ENCODE data around the gene GNAT1.

DNA sequence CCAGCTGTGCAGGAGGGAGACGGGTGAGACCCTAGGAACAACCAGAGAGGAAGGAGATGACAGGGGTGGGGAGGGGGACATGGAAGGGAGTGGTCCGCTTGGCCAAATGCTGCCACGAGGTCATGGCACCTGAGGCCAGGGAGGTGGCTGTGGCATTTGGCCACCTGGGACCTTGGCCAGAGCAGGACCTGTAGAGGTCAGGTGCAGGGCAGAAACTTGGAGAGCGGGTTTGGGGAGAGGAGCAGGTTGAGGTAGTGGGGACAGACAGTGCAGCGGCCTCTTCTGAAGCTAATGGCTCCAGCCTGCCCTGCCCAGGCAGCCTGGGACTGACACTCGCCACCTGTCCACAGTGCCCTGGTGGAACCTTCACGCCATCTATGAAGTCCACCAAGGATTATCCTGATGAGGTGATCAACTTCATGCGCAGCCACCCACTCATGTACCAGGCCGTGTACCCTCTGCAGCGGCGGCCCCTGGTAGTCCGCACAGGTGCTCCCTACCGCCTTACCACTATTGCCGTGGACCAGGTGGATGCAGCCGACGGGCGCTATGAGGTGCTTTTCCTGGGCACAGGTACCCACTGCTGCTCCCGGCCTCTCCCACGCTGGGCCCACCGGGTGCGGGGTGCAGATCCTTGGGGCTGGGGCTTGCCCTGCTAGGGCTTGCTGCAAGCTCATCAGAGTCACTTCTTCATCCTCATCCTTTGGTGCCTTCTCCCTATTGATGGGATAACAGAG is 7.0 kb upstream of the GNAT1 start:
- TF ChIP-seq, protein P1, sequence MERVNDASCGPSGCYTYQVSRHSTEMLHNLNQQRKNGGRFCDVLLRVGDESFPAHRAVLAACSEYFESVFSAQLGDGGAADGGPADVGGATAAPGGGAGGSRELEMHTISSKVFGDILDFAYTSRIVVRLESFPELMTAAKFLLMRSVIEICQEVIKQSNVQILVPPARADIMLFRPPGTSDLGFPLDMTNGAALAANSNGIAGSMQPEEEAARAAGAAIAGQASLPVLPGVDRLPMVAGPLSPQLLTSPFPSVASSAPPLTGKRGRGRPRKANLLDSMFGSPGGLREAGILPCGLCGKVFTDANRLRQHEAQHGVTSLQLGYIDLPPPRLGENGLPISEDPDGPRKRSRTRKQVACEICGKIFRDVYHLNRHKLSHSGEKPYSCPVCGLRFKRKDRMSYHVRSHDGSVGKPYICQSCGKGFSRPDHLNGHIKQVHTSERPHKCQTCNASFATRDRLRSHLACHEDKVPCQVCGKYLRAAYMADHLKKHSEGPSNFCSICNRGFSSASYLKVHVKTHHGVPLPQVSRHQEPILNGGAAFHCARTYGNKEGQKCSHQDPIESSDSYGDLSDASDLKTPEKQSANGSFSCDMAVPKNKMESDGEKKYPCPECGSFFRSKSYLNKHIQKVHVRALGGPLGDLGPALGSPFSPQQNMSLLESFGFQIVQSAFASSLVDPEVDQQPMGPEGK (CRISPR knock-in tag; IDR thresholded peaks at IDR 0.05; ENCODE audit: borderline replicate concordance), result no peak
- TF ChIP-seq PPARA (CRISPR knock-in tag; IDR thresholded peaks at IDR 0.05; ENCODE audit: borderline replicate concordance), result no peak
- TF ChIP-seq, protein P2, sequence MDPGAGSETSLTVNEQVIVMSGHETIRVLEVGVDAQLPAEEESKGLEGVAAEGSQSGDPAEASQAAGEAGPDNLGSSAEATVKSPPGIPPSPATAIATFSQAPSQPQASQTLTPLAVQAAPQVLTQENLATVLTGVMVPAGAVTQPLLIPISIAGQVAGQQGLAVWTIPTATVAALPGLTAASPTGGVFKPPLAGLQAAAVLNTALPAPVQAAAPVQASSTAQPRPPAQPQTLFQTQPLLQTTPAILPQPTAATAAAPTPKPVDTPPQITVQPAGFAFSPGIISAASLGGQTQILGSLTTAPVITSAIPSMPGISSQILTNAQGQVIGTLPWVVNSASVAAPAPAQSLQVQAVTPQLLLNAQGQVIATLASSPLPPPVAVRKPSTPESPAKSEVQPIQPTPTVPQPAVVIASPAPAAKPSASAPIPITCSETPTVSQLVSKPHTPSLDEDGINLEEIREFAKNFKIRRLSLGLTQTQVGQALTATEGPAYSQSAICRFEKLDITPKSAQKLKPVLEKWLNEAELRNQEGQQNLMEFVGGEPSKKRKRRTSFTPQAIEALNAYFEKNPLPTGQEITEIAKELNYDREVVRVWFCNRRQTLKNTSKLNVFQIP (CRISPR knock-in tag; IDR thresholded peaks at IDR 0.05; ENCODE audit: borderline replicate concordance, low read depth), result no peak
- no peak for TF ChIP-seq TCF4 (CRISPR knock-in tag; IDR thresholded peaks at IDR 0.05; ENCODE audit: borderline replicate concordance)
- TF ChIP-seq, protein P3, sequence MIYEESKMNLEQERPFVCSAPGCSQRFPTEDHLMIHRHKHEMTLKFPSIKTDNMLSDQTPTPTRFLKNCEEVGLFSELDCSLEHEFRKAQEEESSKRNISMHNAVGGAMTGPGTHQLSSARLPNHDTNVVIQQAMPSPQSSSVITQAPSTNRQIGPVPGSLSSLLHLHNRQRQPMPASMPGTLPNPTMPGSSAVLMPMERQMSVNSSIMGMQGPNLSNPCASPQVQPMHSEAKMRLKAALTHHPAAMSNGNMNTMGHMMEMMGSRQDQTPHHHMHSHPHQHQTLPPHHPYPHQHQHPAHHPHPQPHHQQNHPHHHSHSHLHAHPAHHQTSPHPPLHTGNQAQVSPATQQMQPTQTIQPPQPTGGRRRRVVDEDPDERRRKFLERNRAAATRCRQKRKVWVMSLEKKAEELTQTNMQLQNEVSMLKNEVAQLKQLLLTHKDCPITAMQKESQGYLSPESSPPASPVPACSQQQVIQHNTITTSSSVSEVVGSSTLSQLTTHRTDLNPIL (CRISPR knock-in tag; IDR thresholded peaks at IDR 0.05; ENCODE audit: low read depth), result no peak
- TF ChIP-seq RARB (CRISPR knock-in tag; IDR thresholded peaks at IDR 0.05), result no peak
- TF ChIP-seq ZNF70 (CRISPR knock-in tag; IDR thresholded peaks at IDR 0.05), result no peak
- no peak for TF ChIP-seq SNAI2 (CRISPR knock-in tag; IDR thresholded peaks at IDR 0.05)
- TF ChIP-seq, protein P4, sequence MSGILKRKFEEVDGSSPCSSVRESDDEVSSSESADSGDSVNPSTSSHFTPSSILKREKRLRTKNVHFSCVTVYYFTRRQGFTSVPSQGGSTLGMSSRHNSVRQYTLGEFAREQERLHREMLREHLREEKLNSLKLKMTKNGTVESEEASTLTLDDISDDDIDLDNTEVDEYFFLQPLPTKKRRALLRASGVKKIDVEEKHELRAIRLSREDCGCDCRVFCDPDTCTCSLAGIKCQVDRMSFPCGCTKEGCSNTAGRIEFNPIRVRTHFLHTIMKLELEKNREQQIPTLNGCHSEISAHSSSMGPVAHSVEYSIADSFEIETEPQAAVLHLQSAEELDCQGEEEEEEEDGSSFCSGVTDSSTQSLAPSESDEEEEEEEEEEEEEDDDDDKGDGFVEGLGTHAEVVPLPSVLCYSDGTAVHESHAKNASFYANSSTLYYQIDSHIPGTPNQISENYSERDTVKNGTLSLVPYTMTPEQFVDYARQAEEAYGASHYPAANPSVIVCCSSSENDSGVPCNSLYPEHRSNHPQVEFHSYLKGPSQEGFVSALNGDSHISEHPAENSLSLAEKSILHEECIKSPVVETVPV (CRISPR knock-in tag; IDR thresholded peaks at IDR 0.05), result no peak
- TF ChIP-seq ISL1 (CRISPR knock-in tag; IDR thresholded peaks at IDR 0.05), result no peak
- no peak for TF ChIP-seq ARNTL (CRISPR knock-in tag; IDR thresholded peaks at IDR 0.05; ENCODE audit: borderline replicate concordance, low read depth)
- TF ChIP-seq, protein P5, sequence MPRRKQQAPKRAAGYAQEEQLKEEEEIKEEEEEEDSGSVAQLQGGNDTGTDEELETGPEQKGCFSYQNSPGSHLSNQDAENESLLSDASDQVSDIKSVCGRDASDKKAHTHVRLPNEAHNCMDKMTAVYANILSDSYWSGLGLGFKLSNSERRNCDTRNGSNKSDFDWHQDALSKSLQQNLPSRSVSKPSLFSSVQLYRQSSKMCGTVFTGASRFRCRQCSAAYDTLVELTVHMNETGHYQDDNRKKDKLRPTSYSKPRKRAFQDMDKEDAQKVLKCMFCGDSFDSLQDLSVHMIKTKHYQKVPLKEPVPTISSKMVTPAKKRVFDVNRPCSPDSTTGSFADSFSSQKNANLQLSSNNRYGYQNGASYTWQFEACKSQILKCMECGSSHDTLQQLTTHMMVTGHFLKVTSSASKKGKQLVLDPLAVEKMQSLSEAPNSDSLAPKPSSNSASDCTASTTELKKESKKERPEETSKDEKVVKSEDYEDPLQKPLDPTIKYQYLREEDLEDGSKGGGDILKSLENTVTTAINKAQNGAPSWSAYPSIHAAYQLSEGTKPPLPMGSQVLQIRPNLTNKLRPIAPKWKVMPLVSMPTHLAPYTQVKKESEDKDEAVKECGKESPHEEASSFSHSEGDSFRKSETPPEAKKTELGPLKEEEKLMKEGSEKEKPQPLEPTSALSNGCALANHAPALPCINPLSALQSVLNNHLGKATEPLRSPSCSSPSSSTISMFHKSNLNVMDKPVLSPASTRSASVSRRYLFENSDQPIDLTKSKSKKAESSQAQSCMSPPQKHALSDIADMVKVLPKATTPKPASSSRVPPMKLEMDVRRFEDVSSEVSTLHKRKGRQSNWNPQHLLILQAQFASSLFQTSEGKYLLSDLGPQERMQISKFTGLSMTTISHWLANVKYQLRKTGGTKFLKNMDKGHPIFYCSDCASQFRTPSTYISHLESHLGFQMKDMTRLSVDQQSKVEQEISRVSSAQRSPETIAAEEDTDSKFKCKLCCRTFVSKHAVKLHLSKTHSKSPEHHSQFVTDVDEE (CRISPR knock-in tag; IDR thresholded peaks at IDR 0.05), result no peak
- no peak for TF ChIP-seq OSR1 (CRISPR knock-in tag; IDR thresholded peaks at IDR 0.05)
- TF ChIP-seq ZC3H10 (CRISPR knock-in tag; IDR thresholded peaks at IDR 0.05), result no peak

Data from SK-N-SH treated with all-trans-retinoic acid at 6 μM for 48 hours (cell line).